ENCODE data around the gene PKLR.

DNA sequence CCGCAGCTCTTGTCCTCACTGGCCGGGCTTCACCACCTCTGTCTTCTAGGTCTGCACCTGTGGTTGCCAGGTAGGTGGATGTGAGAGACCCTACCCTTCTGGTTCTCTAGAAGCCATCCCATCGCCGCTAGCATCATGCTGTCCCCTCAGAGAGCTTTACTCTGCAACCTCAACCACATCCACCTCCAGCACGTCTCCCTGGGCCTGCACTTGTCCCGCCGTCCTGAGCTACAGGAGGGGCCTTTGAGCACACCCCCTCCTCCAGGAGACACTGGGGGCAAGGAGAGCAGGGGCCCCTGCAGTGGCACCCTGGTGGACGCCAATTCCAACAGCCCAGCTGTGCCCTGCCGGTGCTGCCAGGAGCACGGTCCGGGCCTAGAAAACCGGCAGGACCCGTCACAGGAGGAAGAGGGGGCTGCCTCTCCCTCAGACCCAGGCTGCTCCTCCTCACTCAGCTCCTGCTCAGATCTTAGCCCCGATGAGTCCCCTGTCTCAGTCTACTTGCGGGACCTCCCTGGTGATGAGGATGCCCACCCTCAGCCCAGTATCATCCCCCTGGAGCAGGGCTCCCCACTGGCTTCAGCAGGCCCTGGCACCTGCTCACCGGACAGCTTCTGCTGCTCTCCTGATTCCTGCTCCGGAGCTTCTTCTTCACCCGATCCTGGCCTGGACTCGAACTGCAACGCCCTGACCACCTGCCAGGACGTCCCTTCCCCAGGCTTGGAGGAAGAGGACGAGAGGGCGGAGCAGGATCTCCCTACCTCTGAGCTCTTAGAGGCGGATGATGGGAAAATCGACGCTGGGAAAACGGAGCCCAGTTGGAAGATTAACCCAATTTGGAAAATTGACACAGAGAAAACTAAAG lies 20.6 kb upstream of the PKLR start:
- TF ChIP-seq, protein P1, sequence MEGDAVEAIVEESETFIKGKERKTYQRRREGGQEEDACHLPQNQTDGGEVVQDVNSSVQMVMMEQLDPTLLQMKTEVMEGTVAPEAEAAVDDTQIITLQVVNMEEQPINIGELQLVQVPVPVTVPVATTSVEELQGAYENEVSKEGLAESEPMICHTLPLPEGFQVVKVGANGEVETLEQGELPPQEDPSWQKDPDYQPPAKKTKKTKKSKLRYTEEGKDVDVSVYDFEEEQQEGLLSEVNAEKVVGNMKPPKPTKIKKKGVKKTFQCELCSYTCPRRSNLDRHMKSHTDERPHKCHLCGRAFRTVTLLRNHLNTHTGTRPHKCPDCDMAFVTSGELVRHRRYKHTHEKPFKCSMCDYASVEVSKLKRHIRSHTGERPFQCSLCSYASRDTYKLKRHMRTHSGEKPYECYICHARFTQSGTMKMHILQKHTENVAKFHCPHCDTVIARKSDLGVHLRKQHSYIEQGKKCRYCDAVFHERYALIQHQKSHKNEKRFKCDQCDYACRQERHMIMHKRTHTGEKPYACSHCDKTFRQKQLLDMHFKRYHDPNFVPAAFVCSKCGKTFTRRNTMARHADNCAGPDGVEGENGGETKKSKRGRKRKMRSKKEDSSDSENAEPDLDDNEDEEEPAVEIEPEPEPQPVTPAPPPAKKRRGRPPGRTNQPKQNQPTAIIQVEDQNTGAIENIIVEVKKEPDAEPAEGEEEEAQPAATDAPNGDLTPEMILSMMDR (IDR thresholded peaks at IDR 0.05), result no peak
- TF ChIP-seq POLR2A (IDR thresholded peaks at IDR 0.05), result no peak
